Neural progenitor cell (in vitro differentiated cells): Measurements from ENCODE around the gene MED13.

Source experiments
- EZH2 ChIP-seq: fragments of 200-600 bp; sonication (generic); IDR thresholded peaks from 2 replicates; pipeline ENCODE4 v1.6.1; 2017; ENCODE audit warnings: antibody characterized with exemption, mild to moderate bottlenecking, moderate library complexity
- EZH2phosphoT487 ChIP-seq: fragments of 200-600 bp; sonication (generic); IDR thresholded peaks from 2 replicates; pipeline ENCODE4 v1.6.1; 2017; ENCODE audit warnings: antibody characterized with exemption
- TF ChIP-seq, protein P1 (sequence below): fragments of 200-600 bp; sonication (generic); IDR thresholded peaks from 2 replicates; pipeline ENCODE4 v1.5.1; 2017; ENCODE audit warnings: antibody characterized with exemption, mild to moderate bottlenecking

DNA sequence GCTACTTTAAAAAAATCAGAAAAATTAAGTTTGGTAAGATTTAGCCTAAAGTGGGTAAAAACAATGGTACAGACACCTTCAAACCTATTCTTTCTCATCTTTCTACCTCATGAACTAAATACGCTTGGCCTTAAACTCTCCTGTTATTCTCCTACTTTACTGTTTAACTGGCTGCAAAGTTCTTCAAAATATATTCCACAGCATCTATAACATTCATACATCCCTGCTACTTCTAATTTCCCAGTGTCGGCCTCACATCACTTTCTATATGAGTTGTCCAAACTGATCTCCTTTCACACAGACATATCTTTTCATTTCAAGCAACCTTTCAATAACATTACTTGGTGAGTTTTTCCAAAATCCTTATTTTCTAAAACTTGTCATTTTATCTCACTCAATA is 64.0 kb downstream of the MED13 start:
- TF ChIP-seq, protein P1, sequence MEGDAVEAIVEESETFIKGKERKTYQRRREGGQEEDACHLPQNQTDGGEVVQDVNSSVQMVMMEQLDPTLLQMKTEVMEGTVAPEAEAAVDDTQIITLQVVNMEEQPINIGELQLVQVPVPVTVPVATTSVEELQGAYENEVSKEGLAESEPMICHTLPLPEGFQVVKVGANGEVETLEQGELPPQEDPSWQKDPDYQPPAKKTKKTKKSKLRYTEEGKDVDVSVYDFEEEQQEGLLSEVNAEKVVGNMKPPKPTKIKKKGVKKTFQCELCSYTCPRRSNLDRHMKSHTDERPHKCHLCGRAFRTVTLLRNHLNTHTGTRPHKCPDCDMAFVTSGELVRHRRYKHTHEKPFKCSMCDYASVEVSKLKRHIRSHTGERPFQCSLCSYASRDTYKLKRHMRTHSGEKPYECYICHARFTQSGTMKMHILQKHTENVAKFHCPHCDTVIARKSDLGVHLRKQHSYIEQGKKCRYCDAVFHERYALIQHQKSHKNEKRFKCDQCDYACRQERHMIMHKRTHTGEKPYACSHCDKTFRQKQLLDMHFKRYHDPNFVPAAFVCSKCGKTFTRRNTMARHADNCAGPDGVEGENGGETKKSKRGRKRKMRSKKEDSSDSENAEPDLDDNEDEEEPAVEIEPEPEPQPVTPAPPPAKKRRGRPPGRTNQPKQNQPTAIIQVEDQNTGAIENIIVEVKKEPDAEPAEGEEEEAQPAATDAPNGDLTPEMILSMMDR, result no peak
- TF ChIP-seq EZH2, result no peak
- no peak for TF ChIP-seq EZH2phosphoT487
